ENCODE results near the gene CTDSP2. TPM values are rescaled to one million over a fixed set of nuclear protein-coding genes. Genes with fewer than 3 reads are reported as not detected.

Gene CTDSP2
- polyA plus RNA-seq, 1 of the 3 experiments (the other 2 are of a cell fraction): 119 TPM

GRCh38 chr12:57806677-57807076 lies 39.9 kb downstream of the CTDSP2 start:
- Histone ChIP-seq H3K4me3 (ENCODE audit: low read depth in 2 of 2, low read length in 1 of 2) (no peak overlapping the region), H3K4me1 (ENCODE audit: control insufficient read depth in 1 of 2, insufficient read depth in 2 of 2, low read depth in 1 of 2, low read length in 1 of 2) (no peaks in the 10 kb centered on the region; a peak in 1 of 4 replicates), H3K27me3 (ENCODE audit: insufficient read depth) (no peaks in the 10 kb centered on the region), H3K36me3 (replicated peaks in 1 of 2; ENCODE audit: control insufficient read depth in 1 of 2, insufficient read depth in 2 of 2, low read length in 1 of 2) (peaks cover 6 to 51% of the 10 kb centered on the region in 2 experiments), H3K9me3 (no peaks in the 10 kb centered on the region), H3K4me2 (no peak overlapping the region), H4K20me1 (ENCODE audit: insufficient read depth) (no peaks in the 10 kb centered on the region), H3K9me2 (no peaks in the 10 kb centered on the region), H3K27ac (ENCODE audit: low read depth in 2 of 2, low read length in 1 of 2) (no peak overlapping the region), H3K9ac (no peak overlapping the region), H3F3A (replicated peaks; ENCODE audit: insufficient read depth) (peaks cover 7% of the 10 kb centered on the region), H2AFZ (ENCODE audit: low read depth) (no peak overlapping the region), H3K79me2 (ENCODE audit: insufficient read depth) (no peaks in the 10 kb centered on the region)
- ChIA-PET POLR2A (no interaction called here), CTCF (interaction anchor here (0.6 to 12.0 kb wide), 3 partner anchors 8 to 99 kb away, joined by 3 to 96 read pairs (median 11); partner anchors contain the start of gene AVIL)
- 95% methylated on average over 3 of the region's 3 CpGs for WGBS (ENCODE audit: low lambda C conversion rate)
- TF ChIP-seq GATA2 (CRISPR knock-in tag; IDR thresholded peaks at IDR 0.05) (no peak), MEF2A (IDR thresholded peaks at IDR 0.05; ENCODE audit: borderline replicate concordance, low read depth) (no peak), PBX3 (IDR thresholded peaks at IDR 0.05) (no peak), EP300 (IDR thresholded peaks at IDR 0.05; ENCODE audit: borderline replicate concordance in 1 of 2, low read depth in 1 of 2, low read length in 1 of 2) (no peak), NFIC (IDR thresholded peaks at IDR 0.05; ENCODE audit: borderline replicate concordance) (no peak), POLR2AphosphoS5 (IDR thresholded peaks at IDR 0.05; ENCODE audit: low read depth, low read length) (no peak), CHD2 (IDR thresholded peaks at IDR 0.05; ENCODE audit: low read length, partially characterized antibody) (no peak), GABPA (IDR thresholded peaks at IDR 0.05; ENCODE audit: low read depth) (no peak), MAX (IDR thresholded peaks at IDR 0.05; ENCODE audit: low read depth) (no peak), USF1 (IDR thresholded peaks at IDR 0.05; ENCODE audit: borderline replicate concordance, low read depth) (no peak), MXI1 (IDR thresholded peaks at IDR 0.05; ENCODE audit: low read depth, low read length) (no peak), REST (IDR thresholded peaks at IDR 0.05; ENCODE audit: low read depth, low read length) (no peak), ELF1 (IDR thresholded peaks at IDR 0.05) (no peak), IRF3 (IDR thresholded peaks at IDR 0.05; ENCODE audit: low read depth, low read length) (no peak), RAD21 (IDR thresholded peaks at IDR 0.05; ENCODE audit: low read length) (no peak), ZBTB33 (IDR thresholded peaks at IDR 0.05; ENCODE audit: borderline replicate concordance, low read depth) (no peak), FOXM1 (IDR thresholded peaks at IDR 0.05; ENCODE audit: low read depth) (no peak)
- no peak for DNase-seq
